Upper lobe of left lung (tissue), 4 donors: ENCODE results near the gene TRPC4.

Experiments used
- CTCF ChIP-seq, 6 experiments: fragments of 450-650 bp in 4 of 6; fragments of 200-600 bp in 2 of 6; sonication (generic) in 2 of 6; IDR thresholded peaks; one replicate each; pipeline ENCODE4 v1.5.1; 2016 to 2019; ENCODE audit warnings: antibody characterized with exemption in 6 of 6
- POLR2A ChIP-seq, 4 donors: fragments of 450-650 bp; IDR thresholded peaks; one replicate each; pipeline ENCODE4 v1.5.1; 2016 to 2017; ENCODE audit warnings: antibody characterized with exemption in 4 of 4, mild to moderate bottlenecking in 2 of 4
- POLR2AphosphoS5 ChIP-seq, 2 donors: sonication (generic); formaldehyde crosslinking; IDR thresholded peaks; one replicate each; pipeline ENCODE4 v1.5.1; 2017; ENCODE audit warnings: antibody characterized with exemption in 2 of 2

DNA sequence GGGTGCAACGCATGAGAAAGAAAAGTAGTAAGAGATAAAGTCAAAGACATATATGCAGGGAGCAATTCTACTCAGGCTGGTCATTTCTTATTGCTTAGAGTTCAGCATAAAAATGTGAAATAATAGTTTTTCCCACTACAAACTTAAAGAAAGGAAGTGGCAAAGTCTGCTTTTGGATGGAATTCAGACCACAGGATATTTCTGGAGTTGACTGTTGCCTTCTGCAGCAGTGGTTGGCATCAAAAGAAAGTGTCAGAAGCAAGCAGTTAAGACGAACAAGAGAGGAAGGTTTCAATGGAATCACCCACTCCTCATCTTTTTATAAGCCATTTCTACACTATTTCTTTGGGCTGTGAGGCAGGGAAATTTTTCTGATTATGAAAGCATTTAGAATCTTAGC, 36.2 kb upstream of the TRPC4 start:
- TF ChIP-seq POLR2AphosphoS5 (IDR thresholded peaks at IDR 0.05) (no peak), POLR2A (IDR thresholded peaks at IDR 0.05) (no peak), CTCF (IDR thresholded peaks at IDR 0.05) (no peak)
